Measurements from ENCODE around the gene GARIN5B.

The GARIN5B gene

GRCh38 chr19:55308281-55308680, 54.8 kb downstream of the GARIN5B start:
- Histone ChIP-seq H3K27me3 (ENCODE audit: control insufficient read depth, insufficient read depth, low read length) (no peaks in the 10 kb centered on the region), H3K27ac (no peak overlapping the region), H2AFZ (no peak overlapping the region), H3K79me2 (no peaks in the 10 kb centered on the region), H3K36me3 (ENCODE audit: control insufficient read depth, insufficient read depth, low read length) (no peaks in the 10 kb centered on the region), H3K4me2 (ENCODE audit: low read length) (no peak overlapping the region), H3K9ac (no peak overlapping the region), H3K4me3 (ENCODE audit: low read depth, low read length) (no peak overlapping the region), H3K4me1 (no peaks in the 10 kb centered on the region), H3K9me3 (ENCODE audit: control insufficient read depth, low read length) (no peaks in the 10 kb centered on the region)
- TF ChIP-seq CTCF (IDR thresholded peaks at IDR 0.05): no peak

GRCh38 chr19:55306712-55307111, 56.3 kb downstream of the GARIN5B start:
- H3K4me3 ChIP-seq (ENCODE audit: low read depth, low read length): no peak overlapping the region
- no peak overlapping the region for H3K27ac ChIP-seq
- H2AFZ ChIP-seq: no peak overlapping the region
- no peak overlapping the region for H3K4me2 ChIP-seq (ENCODE audit: low read length)
- no peak for TF ChIP-seq CTCF (IDR thresholded peaks at IDR 0.05)
- H3K9me3 ChIP-seq (ENCODE audit: control insufficient read depth, low read length): no peaks in the 10 kb centered on the region
- H3K79me2 ChIP-seq: no peaks in the 10 kb centered on the region
- no peaks in the 10 kb centered on the region for H3K27me3 ChIP-seq (ENCODE audit: control insufficient read depth, insufficient read depth, low read length)
- H3K9ac ChIP-seq: no peak overlapping the region
- H3K4me1 ChIP-seq: no peaks in the 10 kb centered on the region
- no peaks in the 10 kb centered on the region for H3K36me3 ChIP-seq (ENCODE audit: control insufficient read depth, insufficient read depth, low read length)

- Histone ChIP-seq H3K4me2 (ENCODE audit: low read length) (no peak overlapping the region), H3K79me2 (no peaks in the 10 kb centered on the region), H3K27ac (no peak overlapping the region), H3K27me3 (ENCODE audit: control insufficient read depth, insufficient read depth, low read length) (no peaks in the 10 kb centered on the region), H3K4me1 (no peaks in the 10 kb centered on the region), H3K9me3 (ENCODE audit: control insufficient read depth, low read length) (no peaks in the 10 kb centered on the region), H3K4me3 (ENCODE audit: low read depth, low read length) (no peak overlapping the region), H3K9ac (no peak overlapping the region), H2AFZ (no peak overlapping the region), H3K36me3 (ENCODE audit: control insufficient read depth, insufficient read depth, low read length) (no peaks in the 10 kb centered on the region)
- TF ChIP-seq CTCF (IDR thresholded peaks at IDR 0.05): no peak
These were observed 57.0 kb downstream of the GARIN5B start for GRCh38 chr19:55305983-55306562.

GRCh38 chr19:55305491-55305890, 57.6 kb downstream of the GARIN5B start:
- Histone ChIP-seq H3K4me2 (ENCODE audit: low read length) (no peak overlapping the region), H3K4me3 (ENCODE audit: low read depth, low read length) (no peak overlapping the region), H2AFZ (no peak overlapping the region), H3K27me3 (ENCODE audit: control insufficient read depth, insufficient read depth, low read length) (no peaks in the 10 kb centered on the region), H3K9ac (no peak overlapping the region), H3K4me1 (no peaks in the 10 kb centered on the region), H3K79me2 (no peaks in the 10 kb centered on the region), H3K36me3 (ENCODE audit: control insufficient read depth, insufficient read depth, low read length) (no peaks in the 10 kb centered on the region), H3K27ac (no peak overlapping the region), H3K9me3 (ENCODE audit: control insufficient read depth, low read length) (no peaks in the 10 kb centered on the region)
- TF ChIP-seq CTCF (IDR thresholded peaks at IDR 0.05): no peak

- no peak overlapping the region for H3K27ac ChIP-seq
- no peaks in the 10 kb centered on the region for H3K27me3 ChIP-seq (ENCODE audit: control insufficient read depth, insufficient read depth, low read length)
- no peaks in the 10 kb centered on the region for H3K4me1 ChIP-seq
- TF ChIP-seq CTCF (IDR thresholded peaks at IDR 0.05): no peak
- no peak overlapping the region for H3K9ac ChIP-seq
- no peak overlapping the region for H2AFZ ChIP-seq
- no peaks in the 10 kb centered on the region for H3K9me3 ChIP-seq (ENCODE audit: control insufficient read depth, low read length)
- H3K36me3 ChIP-seq (ENCODE audit: control insufficient read depth, insufficient read depth, low read length): no peaks in the 10 kb centered on the region
- H3K4me3 ChIP-seq (ENCODE audit: low read depth, low read length): no peak overlapping the region
- H3K4me2 ChIP-seq (ENCODE audit: low read length): no peak overlapping the region
- no peaks in the 10 kb centered on the region for H3K79me2 ChIP-seq
These were observed 58.1 kb downstream of the GARIN5B start for GRCh38 chr19:55304980-55305379.
